HepG2 (cell line): ENCODE results near the gene SERPINA6. TPM values are rescaled to one million over a fixed set of nuclear protein-coding genes. Genes with fewer than 3 reads are reported as not detected.

Source experiments
- ATRX ChIP-seq: sonication (generic); formaldehyde crosslinking; IDR thresholded peaks from 2 replicates; pipeline ENCODE4 v1.4.0; 2020; ENCODE audit warnings: missing genetic modification reagents, borderline replicate concordance
- KMT2A ChIP-seq: sonication (generic); formaldehyde crosslinking; IDR thresholded peaks from 2 replicates; pipeline ENCODE4 v1.4.0; 2020; ENCODE audit warnings: missing genetic modification reagents
- MTA1 ChIP-seq: sonication (generic); formaldehyde crosslinking; IDR thresholded peaks from 2 replicates; pipeline ENCODE4 v1.4.0; 2020; ENCODE audit warnings: missing genetic modification reagents, mild to moderate bottlenecking, borderline replicate concordance
- MYNN ChIP-seq: sonication (generic); formaldehyde crosslinking; IDR thresholded peaks from 2 replicates; pipeline ENCODE4 v1.4.0; 2020; ENCODE audit warnings: mild to moderate bottlenecking, low read depth, missing genetic modification reagents
- PITX1 ChIP-seq: sonication (generic); formaldehyde crosslinking; IDR thresholded peaks from 2 replicates; pipeline ENCODE4 v1.5.1; 2020; ENCODE audit warnings: mild to moderate bottlenecking, missing genetic modification reagents
- SMAD3 ChIP-seq: sonication (generic); formaldehyde crosslinking; IDR thresholded peaks from 2 replicates; pipeline ENCODE4 v1.4.0; 2020; ENCODE audit warnings: missing genetic modification reagents
- SP4 ChIP-seq: sonication (generic); formaldehyde crosslinking; IDR thresholded peaks from 2 replicates; pipeline ENCODE4 v1.8.1; 2023; ENCODE audit warnings: mild to moderate bottlenecking, missing genetic modification reagents
- TCF7 ChIP-seq: sonication (generic); IDR thresholded peaks from 2 replicates; pipeline ENCODE4 v1.6.1; 2016; ENCODE audit warnings: antibody characterized with exemption, low read depth
- ZMYM4 ChIP-seq: sonication (generic); formaldehyde crosslinking; IDR thresholded peaks from 2 replicates; pipeline ENCODE4 v1.8.1; 2023; ENCODE audit warnings: mild to moderate bottlenecking, missing genetic modification reagents
- ZNF12 ChIP-seq: sonication (generic); formaldehyde crosslinking; IDR thresholded peaks from 2 replicates; pipeline ENCODE4 v1.5.0; 2020; ENCODE audit warnings: missing genetic modification reagents
- ZNF251 ChIP-seq: sonication (generic); formaldehyde crosslinking; IDR thresholded peaks from 2 replicates; pipeline ENCODE4 v1.9.0; 2021; ENCODE audit warnings: mild to moderate bottlenecking, missing genetic modification reagents
- ZNF564 ChIP-seq: sonication (generic); formaldehyde crosslinking; IDR thresholded peaks from 2 replicates; pipeline ENCODE4 v1.8.1; 2023; ENCODE audit warnings: mild to moderate bottlenecking, missing genetic modification reagents
- ZNF570 ChIP-seq: sonication (generic); formaldehyde crosslinking; IDR thresholded peaks from 2 replicates; pipeline ENCODE4 v1.4.0; 2020; ENCODE audit warnings: mild to moderate bottlenecking, missing genetic modification reagents, borderline replicate concordance
- polyA plus RNA-seq, 8 experiments: library from polyadenylated mRNA; depleted of rRNA in 3 of 8; stranded (reverse) in 7 of 8; unstranded in 1 of 8; fragments of >200 nt; fragmentation: Illumina TruSeq in 4 of 8; extraction: Trizol in 4 of 8; gene quantifications; 2 replicates each; pipeline versions ENCODE4 v1.2.1 to v1.2.3, GENCODE V29; 2011 to 2016; ENCODE audit warnings: low read depth in 4 of 8, missing spikeins in 1 of 8, mixed read lengths in 1 of 8; ENCODE audit not compliant: insufficient read depth in 1 of 8
- total RNA-seq, 5 experiments: library from RNA; depleted of rRNA; stranded (reverse); fragments of >200 nt; fragmentation: Illumina TruSeq; extraction: Trizol; gene quantifications; 2 replicates each; pipeline ENCODE4 v1.2.3, GENCODE V29; 2016; ENCODE audit warnings: low read depth in 1 of 5
- TF ChIP-seq, protein P1 (sequence below): sonication (generic); formaldehyde crosslinking; IDR thresholded peaks from 2 replicates; pipeline ENCODE4 v1.8.0; 2022; ENCODE audit warnings: missing genetic modification reagents, mild to moderate bottlenecking, borderline replicate concordance
- TF ChIP-seq, protein P2 (sequence below): sonication (generic); formaldehyde crosslinking; IDR thresholded peaks from 2 replicates; pipeline ENCODE4 v1.8.1; 2023; ENCODE audit warnings: mild to moderate bottlenecking, missing genetic modification reagents
- TF ChIP-seq, protein P3 (sequence below): sonication (generic); formaldehyde crosslinking; conservative IDR thresholded peaks from 2 replicates; pipeline ENCODE4 v1.4.0; 2020; ENCODE audit warnings: mild to moderate bottlenecking, missing genetic modification reagents, moderate library complexity
- TF ChIP-seq, protein P4 (sequence below): sonication (generic); formaldehyde crosslinking; IDR thresholded peaks from 2 replicates; pipeline ENCODE4 v1.4.0; 2020; ENCODE audit warnings: missing genetic modification reagents
- TF ChIP-seq, protein P5 (sequence below): sonication (generic); formaldehyde crosslinking; IDR thresholded peaks from 2 replicates; pipeline ENCODE4 v1.4.0; 2020; ENCODE audit warnings: mild to moderate bottlenecking, missing genetic modification reagents

SERPINA6 gene
- total and polyA plus RNA-seq, 2 of the 13 experiments (the other 11 are each of a cell fraction or from before 2014, with no cell fraction given), result 260 to 333 TPM

DNA sequence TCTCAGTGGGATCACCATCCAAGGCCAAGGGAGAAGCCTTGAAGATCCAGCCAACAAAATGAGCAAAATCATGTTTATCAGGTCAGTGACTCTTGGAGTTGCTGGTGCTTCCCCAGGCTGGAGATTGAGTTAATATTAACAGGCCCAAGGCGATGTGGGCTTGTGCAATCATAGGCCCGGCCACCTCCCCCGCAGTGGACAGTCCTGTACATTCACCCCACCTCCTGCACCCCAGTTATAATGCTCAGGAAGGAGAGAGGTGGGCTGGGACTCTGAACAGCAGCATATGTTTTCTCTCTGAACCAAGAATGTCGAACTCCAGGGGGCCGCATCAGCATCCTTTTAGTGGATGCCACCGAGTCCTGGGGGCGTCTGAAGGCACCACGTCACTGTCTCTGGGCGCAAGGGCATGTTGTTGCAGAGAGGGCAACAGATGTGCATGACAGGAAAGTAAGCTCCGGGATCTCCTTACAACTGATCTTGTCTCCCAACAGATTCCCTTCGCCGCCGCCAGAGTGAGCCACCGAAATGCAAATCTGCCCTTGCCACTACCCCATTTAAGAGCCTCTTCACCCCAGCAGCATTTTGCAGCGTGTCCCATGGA, 32.2 kb upstream of the SERPINA6 start (continued):
- TF ChIP-seq, protein P1, sequence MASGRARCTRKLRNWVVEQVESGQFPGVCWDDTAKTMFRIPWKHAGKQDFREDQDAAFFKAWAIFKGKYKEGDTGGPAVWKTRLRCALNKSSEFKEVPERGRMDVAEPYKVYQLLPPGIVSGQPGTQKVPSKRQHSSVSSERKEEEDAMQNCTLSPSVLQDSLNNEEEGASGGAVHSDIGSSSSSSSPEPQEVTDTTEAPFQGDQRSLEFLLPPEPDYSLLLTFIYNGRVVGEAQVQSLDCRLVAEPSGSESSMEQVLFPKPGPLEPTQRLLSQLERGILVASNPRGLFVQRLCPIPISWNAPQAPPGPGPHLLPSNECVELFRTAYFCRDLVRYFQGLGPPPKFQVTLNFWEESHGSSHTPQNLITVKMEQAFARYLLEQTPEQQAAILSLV (CRISPR knock-in tag), result no peak
- TF ChIP-seq, protein P2, sequence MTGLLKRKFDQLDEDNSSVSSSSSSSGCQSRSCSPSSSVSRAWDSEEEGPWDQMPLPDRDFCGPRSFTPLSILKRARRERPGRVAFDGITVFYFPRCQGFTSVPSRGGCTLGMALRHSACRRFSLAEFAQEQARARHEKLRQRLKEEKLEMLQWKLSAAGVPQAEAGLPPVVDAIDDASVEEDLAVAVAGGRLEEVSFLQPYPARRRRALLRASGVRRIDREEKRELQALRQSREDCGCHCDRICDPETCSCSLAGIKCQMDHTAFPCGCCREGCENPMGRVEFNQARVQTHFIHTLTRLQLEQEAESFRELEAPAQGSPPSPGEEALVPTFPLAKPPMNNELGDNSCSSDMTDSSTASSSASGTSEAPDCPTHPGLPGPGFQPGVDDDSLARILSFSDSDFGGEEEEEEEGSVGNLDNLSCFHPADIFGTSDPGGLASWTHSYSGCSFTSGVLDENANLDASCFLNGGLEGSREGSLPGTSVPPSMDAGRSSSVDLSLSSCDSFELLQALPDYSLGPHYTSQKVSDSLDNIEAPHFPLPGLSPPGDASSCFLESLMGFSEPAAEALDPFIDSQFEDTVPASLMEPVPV (CRISPR knock-in tag), result no peak
- TF ChIP-seq ATRX, result no peak
- TF ChIP-seq ZNF570 (CRISPR knock-in tag), result no peak
- TF ChIP-seq, protein P3, sequence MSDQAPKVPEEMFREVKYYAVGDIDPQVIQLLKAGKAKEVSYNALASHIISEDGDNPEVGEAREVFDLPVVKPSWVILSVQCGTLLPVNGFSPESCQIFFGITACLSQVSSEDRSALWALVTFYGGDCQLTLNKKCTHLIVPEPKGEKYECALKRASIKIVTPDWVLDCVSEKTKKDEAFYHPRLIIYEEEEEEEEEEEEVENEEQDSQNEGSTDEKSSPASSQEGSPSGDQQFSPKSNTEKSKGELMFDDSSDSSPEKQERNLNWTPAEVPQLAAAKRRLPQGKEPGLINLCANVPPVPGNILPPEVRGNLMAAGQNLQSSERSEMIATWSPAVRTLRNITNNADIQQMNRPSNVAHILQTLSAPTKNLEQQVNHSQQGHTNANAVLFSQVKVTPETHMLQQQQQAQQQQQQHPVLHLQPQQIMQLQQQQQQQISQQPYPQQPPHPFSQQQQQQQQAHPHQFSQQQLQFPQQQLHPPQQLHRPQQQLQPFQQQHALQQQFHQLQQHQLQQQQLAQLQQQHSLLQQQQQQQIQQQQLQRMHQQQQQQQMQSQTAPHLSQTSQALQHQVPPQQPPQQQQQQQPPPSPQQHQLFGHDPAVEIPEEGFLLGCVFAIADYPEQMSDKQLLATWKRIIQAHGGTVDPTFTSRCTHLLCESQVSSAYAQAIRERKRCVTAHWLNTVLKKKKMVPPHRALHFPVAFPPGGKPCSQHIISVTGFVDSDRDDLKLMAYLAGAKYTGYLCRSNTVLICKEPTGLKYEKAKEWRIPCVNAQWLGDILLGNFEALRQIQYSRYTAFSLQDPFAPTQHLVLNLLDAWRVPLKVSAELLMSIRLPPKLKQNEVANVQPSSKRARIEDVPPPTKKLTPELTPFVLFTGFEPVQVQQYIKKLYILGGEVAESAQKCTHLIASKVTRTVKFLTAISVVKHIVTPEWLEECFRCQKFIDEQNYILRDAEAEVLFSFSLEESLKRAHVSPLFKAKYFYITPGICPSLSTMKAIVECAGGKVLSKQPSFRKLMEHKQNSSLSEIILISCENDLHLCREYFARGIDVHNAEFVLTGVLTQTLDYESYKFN (CRISPR knock-in tag), result peak; percentile 93
- peak; percentile 78 for TF ChIP-seq ZMYM4 (CRISPR knock-in tag)
- TF ChIP-seq PITX1, result peak; percentile 82
- TF ChIP-seq, protein P4, sequence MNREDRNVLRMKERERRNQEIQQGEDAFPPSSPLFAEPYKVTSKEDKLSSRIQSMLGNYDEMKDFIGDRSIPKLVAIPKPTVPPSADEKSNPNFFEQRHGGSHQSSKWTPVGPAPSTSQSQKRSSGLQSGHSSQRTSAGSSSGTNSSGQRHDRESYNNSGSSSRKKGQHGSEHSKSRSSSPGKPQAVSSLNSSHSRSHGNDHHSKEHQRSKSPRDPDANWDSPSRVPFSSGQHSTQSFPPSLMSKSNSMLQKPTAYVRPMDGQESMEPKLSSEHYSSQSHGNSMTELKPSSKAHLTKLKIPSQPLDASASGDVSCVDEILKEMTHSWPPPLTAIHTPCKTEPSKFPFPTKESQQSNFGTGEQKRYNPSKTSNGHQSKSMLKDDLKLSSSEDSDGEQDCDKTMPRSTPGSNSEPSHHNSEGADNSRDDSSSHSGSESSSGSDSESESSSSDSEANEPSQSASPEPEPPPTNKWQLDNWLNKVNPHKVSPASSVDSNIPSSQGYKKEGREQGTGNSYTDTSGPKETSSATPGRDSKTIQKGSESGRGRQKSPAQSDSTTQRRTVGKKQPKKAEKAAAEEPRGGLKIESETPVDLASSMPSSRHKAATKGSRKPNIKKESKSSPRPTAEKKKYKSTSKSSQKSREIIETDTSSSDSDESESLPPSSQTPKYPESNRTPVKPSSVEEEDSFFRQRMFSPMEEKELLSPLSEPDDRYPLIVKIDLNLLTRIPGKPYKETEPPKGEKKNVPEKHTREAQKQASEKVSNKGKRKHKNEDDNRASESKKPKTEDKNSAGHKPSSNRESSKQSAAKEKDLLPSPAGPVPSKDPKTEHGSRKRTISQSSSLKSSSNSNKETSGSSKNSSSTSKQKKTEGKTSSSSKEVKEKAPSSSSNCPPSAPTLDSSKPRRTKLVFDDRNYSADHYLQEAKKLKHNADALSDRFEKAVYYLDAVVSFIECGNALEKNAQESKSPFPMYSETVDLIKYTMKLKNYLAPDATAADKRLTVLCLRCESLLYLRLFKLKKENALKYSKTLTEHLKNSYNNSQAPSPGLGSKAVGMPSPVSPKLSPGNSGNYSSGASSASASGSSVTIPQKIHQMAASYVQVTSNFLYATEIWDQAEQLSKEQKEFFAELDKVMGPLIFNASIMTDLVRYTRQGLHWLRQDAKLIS (CRISPR knock-in tag), result no peak
- TF ChIP-seq, protein P5, sequence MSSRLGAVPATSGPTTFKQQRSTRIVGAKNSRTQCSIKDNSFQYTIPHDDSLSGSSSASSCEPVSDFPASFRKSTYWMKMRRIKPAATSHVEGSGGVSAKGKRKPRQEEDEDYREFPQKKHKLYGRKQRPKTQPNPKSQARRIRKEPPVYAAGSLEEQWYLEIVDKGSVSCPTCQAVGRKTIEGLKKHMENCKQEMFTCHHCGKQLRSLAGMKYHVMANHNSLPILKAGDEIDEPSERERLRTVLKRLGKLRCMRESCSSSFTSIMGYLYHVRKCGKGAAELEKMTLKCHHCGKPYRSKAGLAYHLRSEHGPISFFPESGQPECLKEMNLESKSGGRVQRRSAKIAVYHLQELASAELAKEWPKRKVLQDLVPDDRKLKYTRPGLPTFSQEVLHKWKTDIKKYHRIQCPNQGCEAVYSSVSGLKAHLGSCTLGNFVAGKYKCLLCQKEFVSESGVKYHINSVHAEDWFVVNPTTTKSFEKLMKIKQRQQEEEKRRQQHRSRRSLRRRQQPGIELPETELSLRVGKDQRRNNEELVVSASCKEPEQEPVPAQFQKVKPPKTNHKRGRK (CRISPR knock-in tag), result no peak
- peak; percentile 68; the same call in 1 of the 2 replicates for TF ChIP-seq ZNF564 (CRISPR knock-in tag)
- TF ChIP-seq ZNF251, result no peak
- TF ChIP-seq TCF7, result peak; percentile 8; the same call in 1 of the 2 replicates
- TF ChIP-seq KMT2A (CRISPR knock-in tag), result 0 out of 2 replicates have a peak, but pooled peaks have one; percentile 69
- no peak for TF ChIP-seq SP4 (CRISPR knock-in tag)
- TF ChIP-seq MYNN (CRISPR knock-in tag), result no peak
- no peak for TF ChIP-seq SMAD3 (CRISPR knock-in tag)
- no peak for TF ChIP-seq ZNF12
- peak; percentile 90 for TF ChIP-seq MTA1 (CRISPR knock-in tag)
